Spleen (tissue), 11 donors: Measurements from ENCODE around the gene MCRS1. TPM values are rescaled to one million over a fixed set of nuclear protein-coding genes. Genes with fewer than 3 reads are reported as not detected.

Experiments used
- DNase-seq: peaks from one replicate; pipeline ENCODE4 v3.0.0-alpha.2; 2020
- H3K27ac ChIP-seq, 8 donors: fragments of 200-600 bp; sonication (generic) in 7 of 8; 1 replicate in 4 of 8; 2 replicates in 4 of 8; pipeline versions ENCODE4 v1.5.0 to v1.8.0; 2016 to 2021; ENCODE audit warnings: inconsistent platforms in 4 of 8, mild to moderate bottlenecking in 4 of 8, moderate library complexity in 1 of 8
- H3K27me3 ChIP-seq, 7 donors: fragments of 200-600 bp; sonication (generic) in 6 of 7; replicated peaks in 1 of 7; 1 replicate in 4 of 7; 2 replicates in 3 of 7; pipeline versions ENCODE4 v1.5.0 to v1.8.0; 2016 to 2021; ENCODE audit warnings: inconsistent platforms in 3 of 7, mild to moderate bottlenecking in 1 of 7
- H3K36me3 ChIP-seq, 6 donors: fragments of 200-600 bp; sonication (generic) in 5 of 6; 1 replicate in 4 of 6; 2 replicates in 2 of 6; pipeline versions ENCODE4 v1.5.0 to v1.8.0; 2016 to 2021; ENCODE audit warnings: inconsistent platforms in 2 of 6
- H3K4me1 ChIP-seq, 6 donors: fragments of 200-600 bp; sonication (generic) in 5 of 6; 1 replicate in 3 of 6; 2 replicates in 3 of 6; pipeline versions ENCODE4 v1.5.0 to v1.8.0; 2016 to 2021; ENCODE audit warnings: inconsistent platforms in 3 of 6
- H3K4me3 ChIP-seq, 8 donors: fragments of 200-600 bp; sonication (generic) in 7 of 8; 1 replicate in 4 of 8; 2 replicates in 4 of 8; pipeline versions ENCODE4 v1.5.0 to v1.8.0; 2016 to 2021; ENCODE audit warnings: inconsistent platforms in 4 of 8, mild to moderate bottlenecking in 4 of 8, moderate library complexity in 2 of 8
- H3K9me3 ChIP-seq, 8 donors: fragments of 200-600 bp; sonication (generic) in 7 of 8; 1 replicate in 4 of 8; 2 replicates in 4 of 8; pipeline versions ENCODE4 v1.5.0 to v1.8.0; 2016 to 2021; ENCODE audit warnings: inconsistent platforms in 4 of 8
- CTCF ChIP-seq, 11 experiments: fragments of 200-600 bp in 7 of 11; fragments of 450-650 bp in 4 of 11; sonication (generic) in 4 of 11; IDR thresholded peaks in 8 of 11; conservative IDR thresholded peaks in 3 of 11; 1 replicate in 7 of 11; 2 replicates in 4 of 11; pipeline versions ENCODE4 v1.4.0 to v1.8.0; 2016 to 2021; ENCODE audit warnings: antibody characterized with exemption in 11 of 11, inconsistent platforms in 4 of 11, mild to moderate bottlenecking in 1 of 11
- POLR2A ChIP-seq, 3 donors: fragments of 450-650 bp; IDR thresholded peaks; one replicate each; pipeline ENCODE4 v1.5.1; 2017; ENCODE audit warnings: antibody characterized with exemption in 3 of 3, mild to moderate bottlenecking in 1 of 3
- POLR2AphosphoS5 ChIP-seq, 3 donors: sonication (generic); formaldehyde crosslinking; IDR thresholded peaks; one replicate each; pipeline ENCODE4 v1.5.1; 2017; ENCODE audit warnings: antibody characterized with exemption in 3 of 3
- WGBS, 5 donors: extraction: QIAGEN DNeasy Blood & Tissue Kit in 3 of 5; methylation state at CpG; one replicate each; pipeline versions ENCODE4 v1.1.5 to v1.1.7; 2013 to 2018; 5-methylcytosine and 5-hydroxymethylcytosine counted together
- intact Hi-C: fragments of 100-400 bp; cut with DNase I; formaldehyde crosslinking; loops from one replicate; pipeline ENCODE4 v1.15.0; 2023; ENCODE audit warnings: low total_unique reads
- polyA plus RNA-seq, 3 donors: library from polyadenylated mRNA; stranded (reverse); fragments of 200-250 nt; gene quantifications; one replicate each; pipeline ENCODE4 v1.2.1, GENCODE V29; 2013
- total RNA-seq, 7 donors: library from RNA; depleted of rRNA in 3 of 7; stranded (reverse); fragments of >200 nt in 3 of 7; fragmentation: NEBNext Ultra II Directional in 4 of 7; extraction: Animal tissue kit (Norgen Biotek cat#: 25700) in 4 of 7; gene quantifications; one replicate each; pipeline versions ENCODE4 v1.1.0 to v1.2.1, GENCODE V29; 2016 to 2021
- donor health status: healthy with polysubstance abuse.
- donor health status: DM: no; HTN: no; CAD: no; lungs with moderate emphysema.
- donor health status: DM: no; HTN: no; CAD: no.
- donor health status: Bipolar disorder and iron deficiency.
- donor health status: healthy.
- donor health status: DM: no; HTN: no; CAD: no.
- donor health status: DM: yes; HTN: yes; CAD: no.

Gene MCRS1
- total and polyA plus RNA-seq, 10 donors, result 44.1 to 64.7 (median 54.3) TPM

GRCh38 chr12:49585477-49586459 lies 17.8 kb upstream of the MCRS1 start:
- no peak for DNase-seq
- H3K4me1 ChIP-seq, result peaks cover 0 to 36% (median 7%) of the 10 kb centered on the region in 6 donors
- H3K36me3 ChIP-seq, result peaks cover 0 to 43% (median 0%) of the 10 kb centered on the region in 6 donors
- 85 to 92% (median 85%) methylated on average over 14 to 16 of the region's 16 CpGs for WGBS, 5 donors
- no peak overlapping the region for H3K4me3 ChIP-seq
- H3K9me3 ChIP-seq, result peaks cover 0 to 2% (median under 1%) of the 10 kb centered on the region in 8 donors
- no peak for TF ChIP-seq CTCF (IDR thresholded peaks at IDR 0.05 in 8 of 11, conservative IDR thresholded peaks at IDR 0.05 in 3 of 11)
- TF ChIP-seq POLR2A (IDR thresholded peaks at IDR 0.05), result no peak
- TF ChIP-seq POLR2AphosphoS5 (IDR thresholded peaks at IDR 0.05), result no peak
- peak overlapping the region in 1 of 8 donors; percentile 3 for H3K27ac ChIP-seq
- H3K27me3 ChIP-seq, result no peaks in the 10 kb centered on the region
- intact Hi-C loops, result no loop called here

GRCh38 chr12:49584591-49584990 lies 16.6 kb upstream of the MCRS1 start:
- Histone ChIP-seq H3K9me3 (no peaks in the 10 kb centered on the region), H3K4me1 (peaks cover 0 to 44% (median 13%) of the 10 kb centered on the region in 6 donors), H3K27me3 (no peaks in the 10 kb centered on the region), H3K4me3 (no peak overlapping the region), H3K27ac (peak overlapping the region in 1 of 8 donors; percentile 41), H3K36me3 (peaks cover 0 to 43% (median 0%) of the 10 kb centered on the region in 6 donors)
- no peak for DNase-seq
- TF ChIP-seq CTCF (IDR thresholded peaks at IDR 0.05 in 8 of 11, conservative IDR thresholded peaks at IDR 0.05 in 3 of 11) (no peak), POLR2A (IDR thresholded peaks at IDR 0.05) (no peak), POLR2AphosphoS5 (IDR thresholded peaks at IDR 0.05) (no peak)
- intact Hi-C loops, result no loop called here
- 75 to 84% (median 78%) methylated on average over 7 of the region's 7 CpGs for WGBS, 5 donors

- H3K4me1 ChIP-seq, result peaks cover 0 to 37% (median 12%) of the 10 kb centered on the region in 6 donors
- intact Hi-C loops, result no loop called here
- H3K4me3 ChIP-seq, result no peak overlapping the region
- WGBS, 5 donors, result 80 to 91% (median 83%) methylated on average over 13 of the region's 13 CpGs
- TF ChIP-seq POLR2AphosphoS5 (IDR thresholded peaks at IDR 0.05) (no peak), CTCF (IDR thresholded peaks at IDR 0.05 in 8 of 11, conservative IDR thresholded peaks at IDR 0.05 in 3 of 11) (no peak), POLR2A (IDR thresholded peaks at IDR 0.05) (no peak)
- H3K36me3 ChIP-seq, result peaks cover 0 to 43% (median 0%) of the 10 kb centered on the region in 6 donors
- H3K27me3 ChIP-seq, result no peaks in the 10 kb centered on the region
- H3K9me3 ChIP-seq, result no peaks in the 10 kb centered on the region
- H3K27ac ChIP-seq, result peak overlapping the region in 4 of 8 donors; percentile 9 to 54 (median 37)
- DNase-seq, result no peak
Measured at GRCh38 chr12:49583366-49584094, 15.6 kb upstream of the MCRS1 start.
